Measurements from ENCODE around the gene TUBB1. TPM values are rescaled to one million over a fixed set of nuclear protein-coding genes. Genes with fewer than 3 reads are reported as not detected.
A peak's percentile ranks its signal among the peaks of the same experiment; 100 is the strongest.

Gene TUBB1
- total and polyA plus RNA-seq, 2 of the 13 experiments (the other 11 are each of a cell fraction or from before 2014, with no cell fraction given): 0.11 to 57.6 TPM

- TF ChIP-seq ZNF280D (CRISPR knock-in tag; IDR thresholded peaks at IDR 0.05) (0 out of 2 replicates have a peak, but pooled peaks have one; percentile 47), ZNF687 (CRISPR knock-in tag; IDR thresholded peaks at IDR 0.05) (peak; percentile 77), ZNF616 (CRISPR knock-in tag; IDR thresholded peaks at IDR 0.05; ENCODE audit: low read depth) (peak; percentile 70; the same call in 1 of the 2 replicates), NRL (CRISPR knock-in tag; IDR thresholded peaks at IDR 0.05; ENCODE audit: borderline replicate concordance) (peak; percentile 83), TP53 (CRISPR knock-in tag; conservative IDR thresholded peaks at IDR 0.05) (no peak), ZNF772 (CRISPR knock-in tag; IDR thresholded peaks at IDR 0.05) (peak; percentile 75), NFATC3 (CRISPR knock-in tag; IDR thresholded peaks at IDR 0.05) (peak; percentile 30; the same call in 1 of the 2 replicates), XBP1 (CRISPR knock-in tag; IDR thresholded peaks at IDR 0.05) (no peak), DMTF1 (CRISPR knock-in tag; IDR thresholded peaks at IDR 0.05) (no peak), CREB1 (IDR thresholded peaks at IDR 0.05) (no peak), CREB1 (CRISPR knock-in tag; IDR thresholded peaks at IDR 0.05) (no peak), BCL3 (CRISPR knock-in tag; IDR thresholded peaks at IDR 0.05) (peak; percentile 92; the same call in 1 of the 2 replicates), CREM (IDR thresholded peaks at IDR 0.05) (peak; percentile 30; the same call in 1 of the 2 replicates), CREM (CRISPR knock-in tag; IDR thresholded peaks at IDR 0.05) (no peak), ZNF660 (CRISPR knock-in tag; IDR thresholded peaks at IDR 0.05; ENCODE audit: borderline replicate concordance, low read depth) (no peak), PATZ1 (CRISPR knock-in tag; IDR thresholded peaks at IDR 0.05) (peak; percentile 85)
Observed at GRCh38 chr20:59004763-59005522, 14.3 kb upstream of the TUBB1 start (continued).
